HepG2 (cell line): ENCODE results near the gene DIS3L2. TPM values are rescaled to one million over a fixed set of nuclear protein-coding genes. Genes with fewer than 3 reads are reported as not detected.

ENCODE experiments used
- ATAD3A ChIP-seq: sonication (generic); formaldehyde crosslinking; IDR thresholded peaks from 2 replicates; pipeline ENCODE4 v1.4.0; 2020; ENCODE audit warnings: missing genetic modification reagents
- CAMTA2 ChIP-seq: sonication (generic); formaldehyde crosslinking; IDR thresholded peaks from 2 replicates; pipeline ENCODE4 v1.4.0; 2020; ENCODE audit warnings: mild to moderate bottlenecking, missing genetic modification reagents, borderline replicate concordance
- GABPB1 ChIP-seq: IDR thresholded peaks from 2 replicates; pipeline ENCODE4 v1.6.1; 2016; ENCODE audit warnings: mild to moderate bottlenecking, missing genetic modification reagents, moderate library complexity, missing compliant biosample characterization
- JUND ChIP-seq: sonication (generic); formaldehyde crosslinking; IDR thresholded peaks from 2 replicates; pipeline ENCODE4 v1.8.0; 2022; ENCODE audit warnings: mild to moderate bottlenecking, missing genetic modification reagents
- KDM2A ChIP-seq: sonication (generic); formaldehyde crosslinking; IDR thresholded peaks from 2 replicates; pipeline ENCODE4 v1.4.0; 2020; ENCODE audit warnings: low read depth, missing genetic modification reagents, borderline replicate concordance
- KDM3A ChIP-seq: IDR thresholded peaks from 2 replicates; pipeline ENCODE4 v1.6.1; 2018; ENCODE audit warnings: low read depth, missing compliant biosample characterization
- PAX8 ChIP-seq: sonication (generic); formaldehyde crosslinking; IDR thresholded peaks from 2 replicates; pipeline ENCODE4 v1.8.0; 2022; ENCODE audit warnings: mild to moderate bottlenecking, missing genetic modification reagents, borderline replicate concordance
- REPIN1 ChIP-seq: sonication (generic); formaldehyde crosslinking; IDR thresholded peaks from 2 replicates; pipeline ENCODE4 v1.8.0; 2022; ENCODE audit warnings: missing genetic modification reagents, low read depth, mild to moderate bottlenecking, borderline replicate concordance
- REST ChIP-seq, 2 experiments: IDR thresholded peaks; 2 replicates each; pipeline ENCODE4 v1.6.1; 2011 to 2012; ENCODE audit warnings: low read length in 2 of 2, borderline replicate concordance in 1 of 2, low read depth in 1 of 2, mild to moderate bottlenecking in 1 of 2, moderate library complexity in 1 of 2
- RFXAP ChIP-seq: sonication (generic); formaldehyde crosslinking; IDR thresholded peaks from 2 replicates; pipeline ENCODE4 v1.4.0; 2020; ENCODE audit warnings: missing genetic modification reagents, borderline replicate concordance
- SATB2 ChIP-seq: sonication (generic); formaldehyde crosslinking; IDR thresholded peaks from 2 replicates; pipeline ENCODE4 v1.5.0; 2020; ENCODE audit warnings: missing genetic modification reagents
- SP140L ChIP-seq: sonication (generic); formaldehyde crosslinking; IDR thresholded peaks from 2 replicates; pipeline ENCODE4 v1.4.0; 2020; ENCODE audit warnings: missing genetic modification reagents, borderline replicate concordance
- STAT5B ChIP-seq: sonication (generic); formaldehyde crosslinking; IDR thresholded peaks from 2 replicates; pipeline ENCODE4 v1.4.0; 2020; ENCODE audit warnings: missing genetic modification reagents
- THYN1 ChIP-seq: sonication (generic); formaldehyde crosslinking; IDR thresholded peaks from 2 replicates; pipeline ENCODE4 v1.8.1; 2023; ENCODE audit warnings: low read depth, mild to moderate bottlenecking, moderate library complexity, missing genetic modification reagents, borderline replicate concordance
- XBP1 ChIP-seq: sonication (generic); formaldehyde crosslinking; IDR thresholded peaks from 2 replicates; pipeline ENCODE4 v1.5.0; 2020; ENCODE audit warnings: missing genetic modification reagents
- ZNF256 ChIP-seq: sonication (generic); formaldehyde crosslinking; conservative IDR thresholded peaks from 2 replicates; pipeline ENCODE4 v1.4.0; 2020; ENCODE audit warnings: missing genetic modification reagents
- ZNF331 ChIP-seq: sonication (generic); formaldehyde crosslinking; IDR thresholded peaks from 2 replicates; pipeline ENCODE4 v1.4.0; 2020; ENCODE audit warnings: missing genetic modification reagents
- ZNF563 ChIP-seq: sonication (generic); formaldehyde crosslinking; IDR thresholded peaks from 2 replicates; pipeline ENCODE4 v1.8.0; 2022; ENCODE audit warnings: mild to moderate bottlenecking, moderate library complexity, missing genetic modification reagents
- ZSCAN25 ChIP-seq: sonication (generic); formaldehyde crosslinking; IDR thresholded peaks from 2 replicates; pipeline ENCODE4 v1.8.0; 2022; ENCODE audit warnings: mild to moderate bottlenecking, missing genetic modification reagents
- polyA plus RNA-seq, 8 experiments: library from polyadenylated mRNA; depleted of rRNA in 3 of 8; stranded (reverse) in 7 of 8; unstranded in 1 of 8; fragments of >200 nt; fragmentation: Illumina TruSeq in 4 of 8; extraction: Trizol in 4 of 8; gene quantifications; 2 replicates each; pipeline versions ENCODE4 v1.2.1 to v1.2.3, GENCODE V29; 2011 to 2016; ENCODE audit warnings: low read depth in 4 of 8, missing spikeins in 1 of 8, mixed read lengths in 1 of 8; ENCODE audit not compliant: insufficient read depth in 1 of 8
- total RNA-seq, 5 experiments: library from RNA; depleted of rRNA; stranded (reverse); fragments of >200 nt; fragmentation: Illumina TruSeq; extraction: Trizol; gene quantifications; 2 replicates each; pipeline ENCODE4 v1.2.3, GENCODE V29; 2016; ENCODE audit warnings: low read depth in 1 of 5
- TF ChIP-seq, protein P1 (sequence below): sonication (generic); formaldehyde crosslinking; IDR thresholded peaks from 2 replicates; pipeline ENCODE4 v1.4.0; 2020; ENCODE audit warnings: mild to moderate bottlenecking, low read depth, missing genetic modification reagents
- TF ChIP-seq, protein P2 (sequence below): sonication (generic); formaldehyde crosslinking; IDR thresholded peaks from 2 replicates; pipeline ENCODE4 v1.5.1; 2020; ENCODE audit warnings: missing genetic modification reagents, mild to moderate bottlenecking, borderline replicate concordance

The DIS3L2 gene
- total and polyA plus RNA-seq, 2 of the 13 experiments (the other 11 are each of a cell fraction or from before 2014, with no cell fraction given) = 7.0 to 23.9 TPM

DNA sequence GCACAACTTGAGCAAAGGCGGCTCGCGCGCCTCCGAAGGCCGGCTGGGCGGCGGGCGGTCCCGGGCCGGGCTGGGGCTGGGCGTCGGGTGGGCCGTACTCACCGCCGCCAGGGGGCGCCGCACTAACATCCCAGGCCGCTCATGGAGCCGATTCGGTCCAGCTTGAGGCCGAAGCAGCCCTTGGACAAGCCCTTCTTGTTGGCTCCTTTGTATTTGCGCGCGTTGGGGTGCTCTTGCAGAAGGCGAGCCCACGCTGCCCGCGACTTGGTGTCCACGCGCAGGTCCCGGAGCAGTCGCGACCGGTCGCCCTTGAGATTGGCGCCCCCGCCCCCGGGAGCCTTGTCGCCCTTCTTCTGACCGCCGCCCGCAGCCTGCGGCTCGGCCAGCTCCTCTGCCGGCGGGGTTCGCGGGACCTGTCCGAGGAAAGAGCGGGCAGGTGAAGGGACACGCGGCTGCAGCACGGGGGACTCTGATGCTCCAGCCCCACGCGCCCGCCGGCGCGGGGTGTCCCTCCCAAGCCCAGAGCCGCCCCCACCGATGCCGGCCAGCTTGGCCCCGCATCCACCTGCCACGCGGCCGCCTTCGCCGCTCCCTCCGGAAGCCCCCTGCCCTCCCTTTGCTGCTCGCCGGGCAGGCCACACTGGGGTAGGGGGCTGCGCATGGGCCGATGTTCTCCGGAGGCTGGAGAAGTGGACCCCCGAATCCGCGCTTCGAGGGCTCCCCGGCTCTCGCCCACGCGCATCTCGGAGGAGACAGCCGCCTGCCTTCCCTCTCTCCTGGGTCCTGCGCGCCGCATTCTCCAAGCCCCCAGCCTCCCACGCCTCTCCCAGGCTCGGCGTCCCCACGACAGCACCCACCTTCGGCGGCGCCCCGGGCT is 36.0 kb upstream of the DIS3L2 start (continued):
- TF ChIP-seq ZNF331 (CRISPR knock-in tag) (no peak), XBP1 (CRISPR knock-in tag) (no peak), SATB2 (CRISPR knock-in tag) (no peak), JUND (CRISPR knock-in tag) (no peak), REPIN1 (CRISPR knock-in tag) (no peak), ZNF563 (CRISPR knock-in tag) (0 out of 2 replicates have a peak, but pooled peaks have one; percentile 44), RFXAP (CRISPR knock-in tag) (peak; percentile 57; the same call in 1 of the 2 replicates), CAMTA2 (CRISPR knock-in tag) (0 out of 2 replicates have a peak, but pooled peaks have one; percentile 52), THYN1 (CRISPR knock-in tag) (no peak), PAX8 (CRISPR knock-in tag) (no peak; the same call in 1 of the 2 replicates), KDM2A (CRISPR knock-in tag) (peak; percentile 41; the same call in 1 of the 2 replicates), ZSCAN25 (CRISPR knock-in tag) (peak; percentile 45; the same call in 1 of the 2 replicates), REST (IDR thresholded peaks at IDR 0.05; ENCODE audit: borderline replicate concordance in 1 of 2, low read depth in 1 of 2, low read length in 2 of 2) (no peak), STAT5B (0 out of 2 replicates have a peak, but pooled peaks have one; percentile 57), KDM3A (CRISPR knock-in tag) (no peak), SP140L (CRISPR knock-in tag) (no peak), ZNF256 (no peak), GABPB1 (CRISPR knock-in tag) (peak; percentile 19; the same call in 1 of the 2 replicates), ATAD3A (CRISPR knock-in tag) (no peak)
- TF ChIP-seq, protein P1, sequence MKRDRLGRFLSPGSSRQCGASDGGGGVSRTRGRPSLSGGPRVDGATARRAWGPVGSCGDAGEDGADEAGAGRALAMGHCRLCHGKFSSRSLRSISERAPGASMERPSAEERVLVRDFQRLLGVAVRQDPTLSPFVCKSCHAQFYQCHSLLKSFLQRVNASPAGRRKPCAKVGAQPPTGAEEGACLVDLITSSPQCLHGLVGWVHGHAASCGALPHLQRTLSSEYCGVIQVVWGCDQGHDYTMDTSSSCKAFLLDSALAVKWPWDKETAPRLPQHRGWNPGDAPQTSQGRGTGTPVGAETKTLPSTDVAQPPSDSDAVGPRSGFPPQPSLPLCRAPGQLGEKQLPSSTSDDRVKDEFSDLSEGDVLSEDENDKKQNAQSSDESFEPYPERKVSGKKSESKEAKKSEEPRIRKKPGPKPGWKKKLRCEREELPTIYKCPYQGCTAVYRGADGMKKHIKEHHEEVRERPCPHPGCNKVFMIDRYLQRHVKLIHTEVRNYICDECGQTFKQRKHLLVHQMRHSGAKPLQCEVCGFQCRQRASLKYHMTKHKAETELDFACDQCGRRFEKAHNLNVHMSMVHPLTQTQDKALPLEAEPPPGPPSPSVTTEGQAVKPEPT = no peak
- TF ChIP-seq, protein P2, sequence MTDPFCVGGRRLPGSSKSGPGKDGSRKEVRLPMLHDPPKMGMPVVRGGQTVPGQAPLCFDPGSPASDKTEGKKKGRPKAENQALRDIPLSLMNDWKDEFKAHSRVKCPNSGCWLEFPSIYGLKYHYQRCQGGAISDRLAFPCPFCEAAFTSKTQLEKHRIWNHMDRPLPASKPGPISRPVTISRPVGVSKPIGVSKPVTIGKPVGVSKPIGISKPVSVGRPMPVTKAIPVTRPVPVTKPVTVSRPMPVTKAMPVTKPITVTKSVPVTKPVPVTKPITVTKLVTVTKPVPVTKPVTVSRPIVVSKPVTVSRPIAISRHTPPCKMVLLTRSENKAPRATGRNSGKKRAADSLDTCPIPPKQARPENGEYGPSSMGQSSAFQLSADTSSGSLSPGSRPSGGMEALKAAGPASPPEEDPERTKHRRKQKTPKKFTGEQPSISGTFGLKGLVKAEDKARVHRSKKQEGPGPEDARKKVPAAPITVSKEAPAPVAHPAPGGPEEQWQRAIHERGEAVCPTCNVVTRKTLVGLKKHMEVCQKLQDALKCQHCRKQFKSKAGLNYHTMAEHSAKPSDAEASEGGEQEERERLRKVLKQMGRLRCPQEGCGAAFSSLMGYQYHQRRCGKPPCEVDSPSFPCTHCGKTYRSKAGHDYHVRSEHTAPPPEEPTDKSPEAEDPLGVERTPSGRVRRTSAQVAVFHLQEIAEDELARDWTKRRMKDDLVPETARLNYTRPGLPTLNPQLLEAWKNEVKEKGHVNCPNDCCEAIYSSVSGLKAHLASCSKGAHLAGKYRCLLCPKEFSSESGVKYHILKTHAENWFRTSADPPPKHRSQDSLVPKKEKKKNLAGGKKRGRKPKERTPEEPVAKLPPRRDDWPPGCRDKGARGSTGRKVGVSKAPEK (CRISPR knock-in tag) = no peak
